Endometrial microvascular endothelial cells (primary cell): ENCODE results near the gene TRAPPC3. TPM values are rescaled to one million over a fixed set of nuclear protein-coding genes. Genes with fewer than 3 reads are reported as not detected.
"Not testable (repeated sequence)": the region's sequence is repeated elsewhere in the genome, so short reads cannot be mapped to it uniquely, and the experiment has no call there.

Experiments
- in situ Hi-C: cut with HindIII; loops from 2 replicates; pipeline ENCODE4 v1.10.0; 2017; ENCODE audit warnings: low sequenced_read_pairs, low pct_unique_long_range_greater_than_20kb; ENCODE audit errors: inconsistent ontology term
- total RNA-seq: library from RNA; depleted of rRNA; stranded (reverse); fragments of >200 nt; gene quantifications from one replicate; pipeline ENCODE4 v1.2.3, GENCODE V29; 2015; ENCODE audit errors: inconsistent ontology term

TRAPPC3 gene
- 148 TPM for total RNA-seq

- in situ Hi-C loops, result loop anchor here (25.0 kb wide), 1 partner anchor 138 kb away; no protein-coding TSS in a partner anchor
Measured at GRCh38 chr1:36149237-36149972, at the start of gene TRAPPC3. Gene TRAPPC3, minus strand, starts transcription at chr1:36149486. Its CDS starts 108 bp downstream, at chr1:36149378.

- in situ Hi-C loops, result no loop called here
Measured at GRCh38 chr1:36198641-36199040, 49.4 kb upstream of the TRAPPC3 start.

GRCh38 chr1:36196805-36197204, 47.5 kb upstream of the TRAPPC3 start:
- in situ Hi-C loops, result not testable (repeated sequence)

- in situ Hi-C loops, result no loop called here
Measured at GRCh38 chr1:36187800-36188593, 38.7 kb upstream of the TRAPPC3 start.

- in situ Hi-C loops, result no loop called here
Measured at GRCh38 chr1:36183309-36183856, 34.1 kb upstream of the TRAPPC3 start.

GRCh38 chr1:36182734-36183133, 33.4 kb upstream of the TRAPPC3 start:
- in situ Hi-C loops, result no loop called here

- in situ Hi-C loops, result no loop called here
Measured at GRCh38 chr1:36179220-36179600, 29.9 kb upstream of the TRAPPC3 start.

- in situ Hi-C loops, result no loop called here
Measured at GRCh38 chr1:36178471-36179219, 29.4 kb upstream of the TRAPPC3 start.

GRCh38 chr1:36177589-36178431, 28.5 kb upstream of the TRAPPC3 start:
- in situ Hi-C loops, result no loop called here

GRCh38 chr1:36176106-36176949, 27.0 kb upstream of the TRAPPC3 start:
- in situ Hi-C loops, result no loop called here

- in situ Hi-C loops, result no loop called here
Measured at GRCh38 chr1:36175137-36176095, 26.1 kb upstream of the TRAPPC3 start.

- in situ Hi-C loops, result no loop called here
Measured at GRCh38 chr1:36174713-36175112, 25.4 kb upstream of the TRAPPC3 start.

GRCh38 chr1:36172983-36173382, 23.7 kb upstream of the TRAPPC3 start:
- in situ Hi-C loops, result no loop called here

GRCh38 chr1:36172017-36172747, 22.9 kb upstream of the TRAPPC3 start:
- in situ Hi-C loops, result no loop called here

GRCh38 chr1:36170643-36171412, 21.5 kb upstream of the TRAPPC3 start:
- in situ Hi-C loops, result no loop called here
